ENCODE results near the gene MOGAT1.

MOGAT1 gene, protein sequence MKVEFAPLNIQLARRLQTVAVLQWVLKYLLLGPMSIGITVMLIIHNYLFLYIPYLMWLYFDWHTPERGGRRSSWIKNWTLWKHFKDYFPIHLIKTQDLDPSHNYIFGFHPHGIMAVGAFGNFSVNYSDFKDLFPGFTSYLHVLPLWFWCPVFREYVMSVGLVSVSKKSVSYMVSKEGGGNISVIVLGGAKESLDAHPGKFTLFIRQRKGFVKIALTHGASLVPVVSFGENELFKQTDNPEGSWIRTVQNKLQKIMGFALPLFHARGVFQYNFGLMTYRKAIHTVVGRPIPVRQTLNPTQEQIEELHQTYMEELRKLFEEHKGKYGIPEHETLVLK

DNA sequence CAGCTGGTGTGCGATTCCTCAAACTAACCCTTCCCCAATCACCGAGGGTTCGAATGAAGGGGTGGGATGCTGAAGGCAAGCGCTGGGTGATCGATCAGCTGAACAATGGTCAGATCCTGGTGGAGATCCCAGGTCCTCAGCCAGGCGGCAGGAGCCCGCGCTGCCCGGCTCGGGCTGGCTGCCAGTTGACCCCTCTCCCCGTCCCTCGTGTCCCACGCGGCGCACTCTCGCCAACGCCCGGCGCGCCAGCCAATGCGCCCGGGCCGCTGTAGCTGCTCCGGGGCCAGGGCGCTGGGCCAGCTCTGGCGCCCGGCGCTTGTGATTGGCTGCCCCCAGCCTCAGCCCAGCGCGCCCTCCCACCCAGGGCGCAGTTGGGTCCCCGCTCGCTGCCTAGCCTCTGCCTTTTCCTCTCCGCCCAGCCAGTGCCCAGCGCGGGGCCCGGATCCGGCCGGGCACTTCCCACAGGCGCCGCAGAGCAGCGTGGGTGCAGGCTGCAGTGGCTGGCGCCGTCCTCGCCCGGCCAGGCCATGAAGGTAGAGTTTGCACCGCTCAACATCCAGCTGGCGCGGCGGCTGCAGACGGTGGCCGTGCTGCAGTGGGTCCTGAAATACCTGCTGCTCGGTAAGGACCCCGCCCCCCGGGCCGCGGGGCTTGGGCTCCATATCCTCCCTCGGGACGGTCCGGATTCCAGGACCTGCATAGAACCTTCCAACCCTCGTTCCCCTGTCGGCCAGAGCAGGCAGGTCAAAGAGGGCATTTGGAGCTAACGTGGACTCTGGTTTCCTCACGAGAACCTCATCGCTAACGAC is at the start of gene MOGAT1:
Gene MOGAT1, plus strand, starts transcription at position 400 of the 809 bp plus-strand sequence. Its CDS starts 128 bp downstream, at position 528.
- DNase-seq (ENCODE audit: low spot score), result no peak

DNA sequence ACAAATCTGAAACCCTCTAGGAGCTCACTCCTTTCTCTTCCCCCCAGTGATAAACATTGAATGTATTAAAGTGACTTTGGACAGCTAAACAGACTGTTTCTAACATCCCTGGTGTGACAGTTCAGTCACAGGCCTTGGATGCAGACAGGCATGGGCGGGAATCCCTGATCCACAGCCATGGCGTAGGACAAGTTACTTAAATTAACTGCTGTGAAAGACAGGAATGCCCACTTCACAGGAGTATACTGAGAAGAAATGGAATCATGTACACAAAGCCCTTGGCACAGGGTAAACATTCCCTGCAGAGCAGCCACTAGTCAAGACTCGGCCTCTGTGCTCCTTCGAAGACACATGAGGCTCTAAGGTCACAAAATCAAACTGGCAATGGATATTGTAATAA is 49.6 kb upstream of the MOGAT1 start:
- no peak for DNase-seq (ENCODE audit: low spot score)

DNA sequence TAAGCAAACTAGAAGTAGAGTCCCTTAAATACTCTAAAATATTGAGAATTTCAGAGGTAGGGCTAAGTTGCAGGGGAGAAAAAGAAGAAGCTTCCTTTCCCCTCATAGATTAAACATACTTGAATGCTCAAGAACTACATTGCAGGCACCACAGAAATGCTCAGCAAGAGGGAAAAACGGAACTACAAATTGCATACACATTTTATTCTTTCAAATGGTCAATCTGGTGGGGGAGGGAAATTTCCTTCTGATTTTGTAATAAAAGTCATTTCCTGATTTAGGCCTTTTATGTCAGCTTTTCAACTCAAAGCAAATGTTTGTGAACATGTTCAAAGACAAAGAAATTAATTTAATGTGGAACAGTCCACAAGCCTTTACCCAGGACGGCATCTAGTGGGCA is 48.5 kb upstream of the MOGAT1 start:
- no peak for DNase-seq (ENCODE audit: low spot score)

DNA sequence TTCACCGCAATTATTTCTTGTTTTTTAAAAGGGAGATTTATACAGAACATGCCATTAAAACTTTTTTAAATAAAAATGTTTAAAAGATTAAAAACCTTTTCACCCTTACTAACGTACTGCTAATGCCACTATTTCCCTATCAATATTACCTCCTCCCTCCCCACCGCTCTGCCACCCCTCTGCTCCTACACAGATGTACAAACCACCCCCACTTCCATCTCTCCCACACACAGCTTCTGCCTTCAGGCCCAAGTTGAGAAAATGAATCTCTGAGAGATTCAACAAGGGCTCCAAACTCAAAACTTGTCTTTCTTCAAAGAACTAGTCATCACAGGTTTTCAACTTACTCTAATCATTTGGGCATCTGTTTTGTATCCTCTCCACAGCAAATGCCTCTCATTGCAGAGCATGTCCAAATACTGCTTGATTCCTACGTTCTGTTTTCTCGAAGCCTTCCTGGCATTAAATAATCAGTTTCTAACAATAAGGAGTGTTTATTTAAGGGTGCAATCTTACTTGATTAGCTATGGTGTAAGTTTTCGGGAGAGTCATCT is 47.6 kb upstream of the MOGAT1 start:
- no peak for DNase-seq (ENCODE audit: low spot score)

DNA sequence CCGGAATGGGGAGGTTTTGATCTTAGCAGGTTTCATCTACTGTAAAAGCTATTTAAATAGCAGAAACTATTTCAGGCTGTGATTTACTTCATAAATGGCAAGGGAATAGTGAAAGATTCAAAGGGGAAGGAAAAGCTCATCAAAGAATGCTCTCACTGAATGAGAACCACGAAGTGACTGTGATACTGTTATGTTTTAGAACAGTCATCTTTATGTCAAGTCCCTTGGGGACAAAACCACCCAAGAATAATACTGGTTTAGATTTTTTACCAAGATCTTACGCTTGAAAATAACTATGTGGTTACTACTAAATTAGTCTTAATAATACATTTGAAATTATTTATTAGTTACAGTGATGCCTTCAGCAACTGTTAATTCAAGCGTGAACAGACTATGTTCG is 43.7 kb upstream of the MOGAT1 start:
- no peak for DNase-seq (ENCODE audit: low spot score)

DNA sequence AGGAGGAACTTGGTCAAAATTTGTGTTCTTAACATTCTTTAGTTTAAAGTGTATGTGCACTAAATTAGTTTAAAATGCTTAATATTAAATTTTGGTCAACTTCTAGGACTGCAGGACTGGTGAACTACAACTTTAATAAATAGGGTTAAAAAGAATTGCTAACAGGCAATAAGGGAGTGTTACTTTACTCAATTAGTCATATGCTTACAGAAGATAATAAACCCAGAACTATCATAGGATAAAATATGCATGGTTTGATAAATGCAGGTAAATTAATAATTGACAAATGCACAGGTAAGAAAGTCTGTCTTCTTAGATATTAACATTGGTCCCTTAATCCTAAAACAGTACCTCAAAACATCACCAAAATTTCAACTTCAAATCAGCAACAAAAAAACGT is 36.2 kb upstream of the MOGAT1 start:
- DNase-seq (ENCODE audit: low spot score), result no peak

DNA sequence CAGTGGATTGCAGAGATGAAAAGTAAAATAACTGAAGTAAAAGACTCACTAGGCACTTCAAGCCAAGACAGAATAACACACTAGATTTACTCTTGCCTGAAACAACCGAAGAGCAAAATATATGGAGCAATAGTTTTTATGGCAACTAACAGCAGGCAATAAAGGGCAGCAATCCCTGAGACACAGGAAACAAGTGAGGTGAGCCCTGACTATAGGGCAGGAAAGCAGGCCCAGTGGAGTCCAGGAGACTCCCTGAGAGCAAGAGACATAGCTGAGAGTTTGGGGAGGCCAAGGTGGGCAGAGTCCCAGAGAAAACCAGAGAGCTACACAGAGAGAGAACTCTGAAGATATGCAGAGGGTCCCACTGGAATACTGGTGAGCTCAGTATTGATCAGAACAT is 34.4 kb upstream of the MOGAT1 start:
- DNase-seq (ENCODE audit: low spot score), result no peak

DNA sequence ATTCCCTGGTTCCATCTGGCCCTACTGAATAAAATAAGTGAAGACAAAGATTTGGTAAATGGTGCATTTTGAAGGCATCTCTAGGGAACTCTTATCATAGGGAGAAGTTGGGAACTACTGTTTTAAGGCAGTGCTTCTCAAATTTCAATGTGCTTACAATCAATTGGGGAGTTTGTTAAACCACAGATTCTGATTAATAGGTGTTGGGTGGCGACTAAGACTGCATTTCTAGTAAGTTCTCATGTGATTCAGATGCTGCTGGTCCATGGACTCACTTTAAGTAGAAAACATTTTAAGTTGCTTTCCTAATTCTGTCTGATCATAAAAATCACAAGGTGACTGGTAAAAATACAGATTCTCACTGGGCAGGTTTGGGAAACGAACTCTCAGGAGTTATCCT is 30.1 kb upstream of the MOGAT1 start:
- no peak for DNase-seq (ENCODE audit: low spot score)

DNA sequence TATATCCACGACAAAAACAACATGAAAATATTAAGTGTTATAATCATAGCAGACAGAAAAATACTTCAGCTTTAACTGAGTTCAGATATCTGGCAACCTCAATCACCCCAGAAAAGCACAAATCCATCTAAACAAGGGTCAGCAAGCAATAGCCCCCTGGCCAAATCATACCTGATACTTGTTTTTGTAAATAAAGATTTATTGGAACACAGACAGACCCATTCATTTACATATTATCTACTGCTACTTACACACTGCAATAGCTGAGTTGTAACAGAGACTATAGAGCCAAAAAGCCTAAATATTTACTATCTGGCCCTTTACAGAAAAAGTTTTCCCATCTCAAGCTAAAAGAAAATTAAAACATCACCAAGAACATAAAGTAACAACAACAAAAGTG is 28.3 kb upstream of the MOGAT1 start:
- DNase-seq (ENCODE audit: low spot score), result no peak

DNA sequence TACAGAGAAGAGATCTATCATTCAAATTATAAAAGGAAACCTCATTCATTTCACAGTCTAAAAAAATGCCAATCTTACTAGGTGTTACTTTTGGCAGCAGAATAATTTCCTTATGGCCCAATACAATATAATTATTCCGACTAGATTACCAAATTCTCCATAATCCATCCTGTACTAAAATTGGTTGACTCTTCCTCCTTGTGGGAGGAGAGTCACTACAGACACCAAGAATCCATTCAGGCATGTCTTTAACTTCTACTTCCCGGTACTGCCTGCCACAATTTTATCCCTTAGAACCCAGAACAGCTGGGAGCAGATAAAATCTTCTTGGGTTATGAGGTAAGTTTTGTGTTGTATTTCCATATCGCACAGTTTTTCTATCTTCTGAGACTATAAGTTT is 25.4 kb upstream of the MOGAT1 start:
- DNase-seq (ENCODE audit: low spot score), result no peak

DNA sequence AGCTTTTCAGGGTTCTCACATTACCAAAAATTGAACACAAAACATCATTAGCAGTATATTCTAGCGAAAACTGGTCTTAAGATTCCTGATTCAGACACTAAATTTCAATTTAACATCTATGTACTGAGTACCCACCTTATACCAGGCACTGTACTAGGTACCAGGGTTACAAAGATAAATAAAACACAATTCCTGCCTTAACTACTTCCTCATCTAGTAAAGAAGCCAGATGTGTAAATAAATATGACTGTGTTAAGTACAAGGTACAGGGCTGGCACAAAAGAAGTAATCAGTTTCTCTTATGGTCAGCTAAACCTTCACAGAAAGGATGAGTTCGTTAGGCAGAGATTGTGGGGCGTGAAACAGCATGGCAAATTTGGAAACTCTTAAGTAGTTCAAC is 21.7 kb upstream of the MOGAT1 start:
- no peak for DNase-seq (ENCODE audit: low spot score)

DNA sequence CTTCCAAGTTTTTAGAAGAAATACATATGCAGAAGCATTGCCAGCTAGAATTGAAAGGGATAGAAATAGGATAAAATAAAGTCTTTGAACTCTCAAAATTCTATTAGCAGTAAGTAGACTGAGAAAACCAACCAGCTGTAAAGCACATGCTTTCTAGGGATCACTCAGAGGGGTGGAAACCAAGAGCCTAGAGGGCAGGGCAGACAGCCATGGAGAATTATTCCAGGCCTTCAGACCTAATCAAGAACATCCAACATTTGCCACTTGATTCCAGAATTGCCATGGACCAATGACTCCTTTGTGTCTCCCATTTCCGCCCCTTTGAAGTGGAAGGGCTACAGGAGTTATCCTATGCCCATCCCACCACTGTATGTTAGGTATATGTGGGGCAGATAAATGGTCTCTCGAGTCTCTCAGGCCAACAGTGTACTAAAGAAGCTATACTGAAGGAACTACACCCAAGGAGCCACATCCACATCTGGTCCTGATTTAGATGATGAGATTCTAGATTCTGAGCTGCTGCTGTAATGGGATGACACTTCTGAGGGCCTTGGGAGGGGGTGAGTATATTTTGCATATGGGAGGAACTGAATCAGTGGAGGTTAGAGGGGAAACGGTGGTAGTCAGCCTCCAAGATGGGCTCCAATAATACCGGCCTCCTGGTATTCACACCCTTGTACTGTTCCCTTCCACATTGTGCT is 19.6 kb upstream of the MOGAT1 start:
- no peak for DNase-seq (ENCODE audit: low spot score)

DNA sequence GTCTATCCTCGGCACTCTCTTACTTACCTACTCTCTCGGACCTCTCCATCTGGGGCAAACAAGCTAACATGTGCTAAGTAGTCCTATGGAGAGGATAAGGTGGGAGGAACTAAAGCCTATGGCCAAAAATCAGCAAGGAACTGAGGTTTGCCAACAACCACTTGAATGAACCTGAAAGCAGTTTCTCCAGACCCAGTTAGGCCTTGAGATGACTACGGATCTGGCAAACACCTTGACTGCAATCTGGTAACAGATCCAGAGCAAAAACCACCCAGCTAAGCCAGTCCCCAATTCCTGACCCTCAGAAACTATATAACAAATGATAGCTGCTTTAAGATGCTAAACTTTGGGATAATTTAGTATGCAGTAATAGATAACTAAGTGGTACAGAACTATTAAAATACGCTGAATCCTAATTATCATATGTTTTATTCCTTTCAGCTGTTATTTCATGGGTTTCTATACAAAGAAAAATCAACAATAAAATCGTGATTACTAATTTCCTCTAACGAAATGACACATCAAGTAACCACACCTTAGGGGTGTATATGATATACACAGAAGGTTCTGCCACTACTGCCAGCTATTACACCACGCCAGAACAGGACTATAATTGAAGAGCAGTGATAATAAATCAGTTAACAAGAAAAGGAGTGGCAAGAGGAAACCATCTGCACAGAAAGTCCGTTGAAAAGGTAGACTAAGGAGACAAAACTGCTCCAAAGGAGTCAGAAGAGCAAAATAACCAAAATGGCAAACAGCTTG is 18.8 kb upstream of the MOGAT1 start:
- DNase-seq (ENCODE audit: low spot score), result no peak

DNA sequence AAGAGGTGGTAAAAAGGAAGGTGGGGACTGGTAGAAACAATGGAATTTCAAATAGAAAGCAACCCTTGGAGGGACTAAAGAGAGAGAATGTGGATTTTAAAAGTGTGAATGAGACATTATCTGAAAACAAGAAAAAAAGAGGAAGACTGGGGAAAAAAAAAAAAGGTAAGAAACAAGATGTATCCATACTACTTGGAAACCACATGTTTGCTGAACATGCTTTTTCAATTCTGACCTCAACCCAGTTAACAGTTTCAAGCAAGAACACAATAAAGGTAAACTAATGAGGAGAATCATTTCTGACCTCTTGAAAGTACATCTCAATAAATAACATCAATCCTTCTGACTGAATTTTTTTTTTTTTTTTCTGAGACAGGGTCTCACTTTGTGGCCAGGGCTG is 18.2 kb upstream of the MOGAT1 start:
- no peak for DNase-seq (ENCODE audit: low spot score)

DNA sequence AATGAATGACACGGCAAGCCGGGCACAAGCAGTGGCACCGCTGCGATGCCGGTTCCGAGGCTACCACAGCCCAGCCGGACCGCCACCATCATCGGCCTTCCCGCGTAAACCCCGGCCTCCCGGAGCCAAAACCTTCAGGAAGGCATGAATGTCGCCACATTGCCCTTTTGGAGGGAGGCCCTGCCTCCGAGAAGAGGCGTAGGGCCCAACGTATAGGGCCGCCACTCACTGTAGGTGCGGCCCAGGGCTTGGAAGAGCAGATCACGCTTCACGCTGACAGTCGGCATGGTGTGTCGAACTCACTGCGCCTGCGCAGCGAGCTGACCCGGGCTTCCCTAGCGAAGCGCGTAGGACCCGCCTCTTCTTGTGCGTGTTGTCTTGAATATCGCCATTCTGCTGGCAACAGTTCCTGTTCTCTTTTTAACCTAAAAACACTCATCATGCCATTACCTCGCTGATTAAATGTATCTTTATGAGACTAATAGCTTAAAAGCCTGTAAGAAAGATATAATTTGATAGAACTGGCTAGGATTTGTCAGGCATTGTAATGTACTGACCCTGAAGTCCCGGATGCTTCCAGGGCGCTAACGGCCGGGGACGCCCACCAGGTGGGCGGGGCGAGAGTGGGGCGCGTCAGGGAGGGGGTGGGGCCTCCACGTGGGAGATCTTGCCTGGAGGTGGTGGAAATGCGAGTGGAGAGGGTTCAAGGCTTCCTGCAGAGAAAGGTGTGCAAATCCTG is 15.5 kb upstream of the MOGAT1 start, which contains the start of gene FARSB:
Gene FARSB, minus strand, starts transcription at position 306 of the 739 bp plus-strand sequence. Its CDS starts 19 bp downstream, at position 287.
- peak; percentile 96 for DNase-seq (ENCODE audit: low spot score)

DNA sequence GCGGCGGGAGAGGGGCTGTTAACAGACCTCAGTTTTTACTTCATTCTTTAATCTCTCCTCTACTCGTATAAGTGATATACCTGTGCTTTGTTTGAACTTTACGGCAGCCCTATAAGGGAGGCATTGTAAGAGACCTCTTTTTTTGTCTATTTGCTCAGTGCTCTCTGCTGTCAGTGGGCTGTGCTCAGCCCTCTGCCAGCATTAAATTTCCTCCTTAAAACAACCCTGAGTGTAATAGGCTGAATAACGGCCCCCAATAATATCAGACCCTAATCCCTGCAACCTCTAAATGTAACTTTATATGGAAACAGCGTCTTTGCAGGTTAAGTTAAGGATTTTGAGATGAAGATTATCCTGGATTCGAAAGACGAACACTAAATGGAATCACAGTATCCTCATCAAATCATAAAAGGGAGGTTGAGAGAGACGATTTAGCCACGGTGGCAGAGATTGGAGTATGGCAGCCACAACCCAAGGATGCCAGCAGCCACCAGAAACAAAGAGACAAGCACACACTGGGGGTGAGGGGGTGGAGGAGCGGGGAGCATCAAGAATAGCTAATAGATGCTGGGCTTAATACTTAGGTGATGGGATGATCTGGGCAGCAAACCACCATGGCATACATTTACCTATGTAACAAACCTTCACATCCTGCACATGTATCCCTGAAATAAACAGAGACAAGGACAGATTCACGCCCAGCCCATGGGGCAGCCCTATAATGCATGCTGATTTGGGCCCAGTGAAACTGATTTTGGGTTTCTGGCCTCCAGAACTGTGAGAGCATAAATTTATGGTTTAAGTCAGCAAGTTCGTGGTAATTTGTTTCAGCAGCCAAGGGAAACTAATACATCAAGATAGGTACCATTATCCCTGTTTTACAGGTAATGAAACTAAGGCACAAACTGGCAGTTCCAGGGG is 14.7 kb upstream of the MOGAT1 start:
- DNase-seq (ENCODE audit: low spot score), result no peak

DNA sequence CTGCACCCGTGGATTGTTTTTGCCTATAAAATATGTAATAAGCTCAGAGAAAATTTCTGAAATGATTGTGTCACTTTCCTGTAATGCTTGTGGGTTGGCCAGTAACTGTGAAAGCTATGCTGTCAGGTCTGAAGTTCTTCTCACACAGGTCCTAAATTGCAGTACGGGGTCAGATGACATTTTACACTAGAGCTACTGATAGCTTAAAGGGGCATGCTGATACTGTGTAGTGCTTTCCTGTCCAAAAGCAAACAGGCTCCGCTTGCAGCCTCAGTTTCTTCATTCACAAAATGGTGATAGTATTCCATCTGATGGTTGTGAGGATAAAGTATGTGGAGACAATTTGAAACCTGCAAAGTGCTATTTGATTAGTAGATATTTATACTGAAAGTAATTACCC is 8.0 kb upstream of the MOGAT1 start:
- DNase-seq (ENCODE audit: low spot score), result no peak

DNA sequence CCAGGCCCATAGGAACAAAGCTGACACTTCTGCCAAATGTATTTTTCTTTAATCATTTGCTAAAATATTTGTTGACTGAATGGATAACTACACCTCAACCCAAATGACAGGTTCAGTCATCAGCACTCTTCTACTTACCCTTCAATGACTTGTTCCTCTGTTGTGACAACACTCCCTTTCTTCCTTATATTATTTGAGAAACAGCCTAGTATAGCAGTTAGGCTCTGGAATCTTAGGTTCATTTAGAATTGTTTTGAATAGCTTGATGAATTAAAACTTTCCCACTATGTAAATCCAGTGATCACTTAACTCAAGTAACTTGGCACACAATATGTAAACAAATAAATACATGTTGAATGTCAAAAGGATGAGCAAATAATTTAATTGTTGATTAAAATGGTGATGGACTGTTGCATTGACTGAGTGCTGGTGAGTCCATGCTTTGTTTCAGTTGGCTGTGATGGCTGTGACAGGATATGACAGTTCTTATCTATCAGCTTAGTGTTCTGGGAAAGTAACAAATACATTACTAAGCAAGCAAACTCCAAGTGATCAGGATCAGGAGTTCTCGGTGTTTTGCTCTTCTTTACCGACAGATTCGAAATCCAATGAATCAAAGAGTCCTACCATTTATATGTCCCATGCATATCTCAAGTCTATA is 2.8 kb upstream of the MOGAT1 start:
- no peak for DNase-seq (ENCODE audit: low spot score)

DNA sequence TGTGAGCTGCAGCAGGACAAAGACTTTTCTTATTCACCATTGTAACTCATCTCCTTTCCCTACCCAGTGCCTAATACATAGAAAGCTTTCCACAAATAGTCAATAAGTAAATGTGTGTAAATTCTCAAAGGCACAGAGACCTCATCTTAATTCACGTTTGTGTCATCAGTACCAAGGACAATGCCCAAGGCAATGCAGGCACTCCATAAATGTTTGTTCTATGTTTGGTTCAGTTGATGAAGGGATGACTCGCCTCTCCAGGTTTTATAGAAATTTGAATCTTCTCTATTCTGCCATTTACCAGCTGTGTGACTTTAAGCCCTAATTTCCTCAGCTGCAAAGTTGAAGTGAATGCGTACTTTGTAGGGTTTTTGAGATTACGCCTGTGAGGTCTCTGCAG is 2.1 kb upstream of the MOGAT1 start:
- no peak for DNase-seq (ENCODE audit: low spot score)
